SK-N-SH (cell line): ENCODE data around the gene PYGB. TPM values are rescaled to one million over a fixed set of nuclear protein-coding genes. Genes with fewer than 3 reads are reported as not detected.

Experiments
- CTCF ChIA-PET: fragments of 300-600, 350-600 bp; formaldehyde crosslinking; extraction: SDS; loops from one replicate; lab custom pipeline; 2021; lab: Yijun Ruan, JAX
- POLR2A ChIA-PET: fragments of 350-600 bp; sonication (Branson Sonifier 250); formaldehyde crosslinking; extraction: SDS; loops from one replicate; lab custom pipeline; 2020; ENCODE audit warnings: antibody characterized with exemption, inconsistent platforms; lab: Yijun Ruan, JAX
- DNase-seq: peaks from one replicate; pipeline ENCODE4 v3.0.0; 2012
- H2AFZ ChIP-seq: fragments of 200-600 bp; sonication (generic); 2 replicates; pipeline ENCODE4 v1.8.1; 2016; ENCODE audit warnings: antibody characterized with exemption, mild to moderate bottlenecking, low read depth
- H3F3A ChIP-seq: fragments of 200-600 bp; sonication (generic); replicated peaks from 2 replicates; pipeline ENCODE3; 2016; ENCODE audit warnings: antibody characterized with exemption, mild to moderate bottlenecking; ENCODE audit not compliant: insufficient read depth
- H3K27ac ChIP-seq, 2 experiments: fragments of 200-500 bp in 1 of 2; fragments of 200-600 bp in 1 of 2; sonication (Bioruptor generic) in 1 of 2; sonication (generic), shearing (Covaris generic) in 1 of 2; 2 replicates each; pipeline versions ENCODE4 v1.5.1 to v1.6.1; 2014 to 2016; ENCODE audit warnings: low read depth in 2 of 2, inconsistent platforms in 1 of 2, low read length in 1 of 2, mild to moderate bottlenecking in 1 of 2, mixed read lengths in 1 of 2
- H3K27me3 ChIP-seq: fragments of 200-600 bp; sonication (generic), shearing (Covaris generic); 2 replicates; pipeline ENCODE4 v1.6.1; 2016; ENCODE audit warnings: mixed run types; ENCODE audit not compliant: insufficient read depth
- H3K36me3 ChIP-seq, 2 experiments: fragments of 200-500 bp in 1 of 2; fragments of 200-600 bp in 1 of 2; sonication (Bioruptor generic) in 1 of 2; sonication (generic) in 1 of 2; replicated peaks in 1 of 2; 2 replicates each; pipeline versions ENCODE3 to v1.5.1; 2014 to 2016; ENCODE audit warnings: low read length in 1 of 2, mild to moderate bottlenecking in 1 of 2; ENCODE audit not compliant: insufficient read depth in 2 of 2, control insufficient read depth in 1 of 2
- H3K4me1 ChIP-seq, 2 experiments: fragments of 200-500 bp in 1 of 2; fragments of 200-600 bp in 1 of 2; sonication (Bioruptor generic) in 1 of 2; sonication (generic), shearing (Covaris generic) in 1 of 2; 2 replicates each; pipeline versions ENCODE4 v1.5.1 to v1.6.1; 2014 to 2016; ENCODE audit warnings: low read depth in 1 of 2, low read length in 1 of 2, mixed run types in 1 of 2; ENCODE audit not compliant: insufficient read depth in 2 of 2, control insufficient read depth in 1 of 2
- H3K4me2 ChIP-seq: fragments of 200-600 bp; sonication (generic), shearing (Covaris generic); 2 replicates; pipeline ENCODE4 v1.6.1; 2017; ENCODE audit warnings: mixed run types
- H3K4me3 ChIP-seq, 2 experiments: fragments of 200-500 bp in 1 of 2; fragments of 200-600 bp in 1 of 2; sonication (Bioruptor generic) in 1 of 2; sonication (generic), shearing (Covaris generic) in 1 of 2; 2 replicates each; pipeline versions ENCODE4 v1.5.1 to v1.8.1; 2014 to 2016; ENCODE audit warnings: low read depth in 2 of 2, inconsistent platforms in 1 of 2, low read length in 1 of 2, mild to moderate bottlenecking in 1 of 2, mixed read lengths in 1 of 2, moderate library complexity in 1 of 2
- H3K79me2 ChIP-seq: fragments of 200-600 bp; sonication (generic); 2 replicates; pipeline ENCODE4 v1.8.1; 2017; ENCODE audit warnings: mild to moderate bottlenecking; ENCODE audit not compliant: insufficient read depth
- H3K9ac ChIP-seq: fragments of 200-600 bp; sonication (generic); 2 replicates; pipeline ENCODE4 v1.6.1; 2017; ENCODE audit warnings: mixed run types
- H3K9me2 ChIP-seq: fragments of 200-600 bp; sonication (generic); 2 replicates; pipeline ENCODE4 v1.6.1; 2017; ENCODE audit warnings: mixed run types
- H3K9me3 ChIP-seq: fragments of 200-600 bp; sonication (generic); 2 replicates; pipeline ENCODE4 v1.6.1; 2017; ENCODE audit warnings: mixed run types, mild to moderate bottlenecking, moderate library complexity
- H4K20me1 ChIP-seq: fragments of 200-600 bp; sonication (generic); 2 replicates; pipeline ENCODE4 v1.6.1; 2017; ENCODE audit warnings: mild to moderate bottlenecking, mixed run types; ENCODE audit not compliant: insufficient read depth
- CTCF ChIP-seq: fragments of 200-600 bp; sonication (generic); IDR thresholded peaks from 2 replicates; pipeline ENCODE4 v1.6.1; 2017; ENCODE audit warnings: antibody characterized with exemption, mild to moderate bottlenecking, moderate library complexity
- EP300 ChIP-seq, 2 experiments: IDR thresholded peaks; 2 replicates each; pipeline versions ENCODE4 v1.4.0 to v1.6.1; 2012; ENCODE audit warnings: borderline replicate concordance in 1 of 2, low read depth in 1 of 2, low read length in 1 of 2
- FOXJ3 ChIP-seq: sonication (generic); formaldehyde crosslinking; IDR thresholded peaks from 2 replicates; pipeline ENCODE4 v1.5.1; 2020; ENCODE audit warnings: mild to moderate bottlenecking, missing genetic modification reagents
- FOXM1 ChIP-seq: IDR thresholded peaks from 2 replicates; pipeline ENCODE4 v1.4.0; 2012; ENCODE audit warnings: low read depth, mild to moderate bottlenecking
- GABPA ChIP-seq: IDR thresholded peaks from 2 replicates; pipeline ENCODE4 v1.4.0; 2012; ENCODE audit warnings: low read depth, mild to moderate bottlenecking
- IRF3 ChIP-seq: fragments of 150-350 bp; IDR thresholded peaks from 2 replicates; pipeline ENCODE4 v1.6.1; 2016; ENCODE audit warnings: mild to moderate bottlenecking, low read depth, low read length
- JUND ChIP-seq: IDR thresholded peaks from 2 replicates; pipeline ENCODE4 v1.4.0; 2012
- MEF2A ChIP-seq: IDR thresholded peaks from 2 replicates; pipeline ENCODE4 v1.4.0; 2012; ENCODE audit warnings: low read depth, borderline replicate concordance
- MXI1 ChIP-seq: IDR thresholded peaks from 2 replicates; pipeline ENCODE4 v1.6.1; 2012; ENCODE audit warnings: mild to moderate bottlenecking, low read depth, low read length, improper control_type of control experiment
- NRF1 ChIP-seq: IDR thresholded peaks from 2 replicates; pipeline ENCODE4 v1.6.1; 2012; ENCODE audit warnings: low read depth, mild to moderate bottlenecking, low read length
- PBX3 ChIP-seq: IDR thresholded peaks from 2 replicates; pipeline ENCODE4; 2012
- POLR2AphosphoS5 ChIP-seq: IDR thresholded peaks from 2 replicates; pipeline ENCODE4 v1.6.1; 2012; ENCODE audit warnings: low read depth, low read length
- SMC3 ChIP-seq: IDR thresholded peaks from 2 replicates; pipeline ENCODE4 v1.6.1; 2012; ENCODE audit warnings: low read depth, low read length, improper control_type of control experiment
- TAF1 ChIP-seq: IDR thresholded peaks from 2 replicates; pipeline ENCODE4 v1.6.1; 2012; ENCODE audit warnings: low read depth, mild to moderate bottlenecking, low read length, moderate library complexity, borderline replicate concordance
- TEAD4 ChIP-seq: IDR thresholded peaks from 2 replicates; pipeline ENCODE4 v1.4.0; 2012; ENCODE audit warnings: mild to moderate bottlenecking, borderline replicate concordance; ENCODE audit not compliant: insufficient read depth
- USF1 ChIP-seq: IDR thresholded peaks from 2 replicates; pipeline ENCODE4 v1.4.0; 2012; ENCODE audit warnings: low read depth, borderline replicate concordance
- WGBS: methylation state at CpG from one replicate; pipeline ENCODE4 v1.1.6; 2017; ENCODE audit warnings: low lambda C conversion rate; 5-methylcytosine and 5-hydroxymethylcytosine counted together
- polyA plus RNA-seq, 3 experiments: library from polyadenylated mRNA; depleted of rRNA; stranded (reverse); fragments of >200 nt; gene quantifications; 2 replicates each; pipeline ENCODE4 v1.2.3, GENCODE V29; 2012

Gene PYGB
- polyA plus RNA-seq, 1 of the 3 experiments (the other 2 are of a cell fraction), result 35.8 TPM

GRCh38 chr20:25217161-25218108 is 30.4 kb upstream of the PYGB start:
- 91% methylated on average over 18 of the region's 21 CpGs for WGBS
- TF ChIP-seq GABPA (no peak), FOXM1 (no peak), MEF2A (no peak), NRF1 (no peak), POLR2AphosphoS5 (no peak), PBX3 (no peak), FOXJ3 (no peak), TEAD4 (no peak), MXI1 (no peak), EP300 (IDR thresholded peaks at IDR 0.05; ENCODE audit: borderline replicate concordance in 1 of 2, low read depth in 1 of 2, low read length in 1 of 2) (no peak), IRF3 (no peak), SMC3 (no peak), JUND (no peak), TAF1 (no peak), CTCF (no peak), USF1 (no peak)

More at GRCh38 chr20:25217161-25218108, 30.4 kb upstream of the PYGB start:
- Histone ChIP-seq H2AFZ (no peak overlapping the region), H3K79me2 (no peaks in the 10 kb centered on the region), H3K36me3 (peaks cover 26 to 35% of the 10 kb centered on the region in 2 experiments), H3K9ac (no peak overlapping the region), H3K27me3 (no peaks in the 10 kb centered on the region), H3K4me1 (peaks cover 0 to 6% of the 10 kb centered on the region in 2 experiments; a peak in 1 of 4 replicates), H3K9me3 (no peaks in the 10 kb centered on the region), H3K9me2 (no peaks in the 10 kb centered on the region), H3F3A (peaks cover 1% of the 10 kb centered on the region), H4K20me1 (no peaks in the 10 kb centered on the region), H3K27ac (no peak overlapping the region), H3K4me3 (no peak overlapping the region), H3K4me2 (no peak overlapping the region)
- ChIA-PET POLR2A (no interaction called here), CTCF (interaction anchor here (1.2 kb wide), 2 partner anchors 30 to 181 kb away, joined by 3 read pairs; no protein-coding TSS in a partner anchor)
- DNase-seq, result no peak
